ENCODE results near the gene NET1.

NET1 gene, protein sequence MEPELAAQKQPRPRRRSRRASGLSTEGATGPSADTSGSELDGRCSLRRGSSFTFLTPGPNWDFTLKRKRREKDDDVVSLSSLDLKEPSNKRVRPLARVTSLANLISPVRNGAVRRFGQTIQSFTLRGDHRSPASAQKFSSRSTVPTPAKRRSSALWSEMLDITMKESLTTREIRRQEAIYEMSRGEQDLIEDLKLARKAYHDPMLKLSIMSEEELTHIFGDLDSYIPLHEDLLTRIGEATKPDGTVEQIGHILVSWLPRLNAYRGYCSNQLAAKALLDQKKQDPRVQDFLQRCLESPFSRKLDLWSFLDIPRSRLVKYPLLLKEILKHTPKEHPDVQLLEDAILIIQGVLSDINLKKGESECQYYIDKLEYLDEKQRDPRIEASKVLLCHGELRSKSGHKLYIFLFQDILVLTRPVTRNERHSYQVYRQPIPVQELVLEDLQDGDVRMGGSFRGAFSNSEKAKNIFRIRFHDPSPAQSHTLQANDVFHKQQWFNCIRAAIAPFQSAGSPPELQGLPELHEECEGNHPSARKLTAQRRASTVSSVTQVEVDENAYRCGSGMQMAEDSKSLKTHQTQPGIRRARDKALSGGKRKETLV

DNA sequence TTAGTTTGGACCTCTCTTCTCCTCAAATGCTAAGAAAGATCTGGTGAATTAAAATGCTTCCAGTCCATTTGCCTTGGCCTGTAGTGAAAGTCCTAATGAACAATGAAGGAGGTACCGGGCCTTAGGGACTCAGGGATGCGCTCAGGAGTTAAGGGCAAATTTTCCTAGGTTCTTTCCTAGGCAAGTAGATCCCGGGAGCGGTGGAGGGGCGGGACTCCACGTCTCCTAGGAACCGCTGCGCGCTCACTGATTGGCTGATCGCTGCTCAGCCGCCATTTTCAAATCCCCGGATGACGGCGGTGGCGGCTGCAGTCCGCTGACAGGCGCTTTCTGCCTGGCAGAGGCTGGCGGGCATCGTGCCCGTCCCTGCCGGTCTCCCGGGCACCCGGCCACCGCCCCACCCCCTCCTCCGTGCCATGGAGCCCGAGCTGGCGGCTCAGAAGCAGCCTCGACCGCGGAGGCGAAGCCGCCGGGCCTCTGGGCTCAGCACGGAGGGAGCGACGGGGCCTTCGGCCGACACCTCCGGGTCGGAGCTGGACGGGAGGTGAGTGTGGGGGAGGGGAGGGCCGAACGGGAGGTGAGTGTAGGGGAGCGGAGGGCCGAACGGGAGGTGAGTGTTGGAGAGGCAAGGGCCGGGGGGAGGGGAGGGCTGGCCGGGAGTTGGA lies at the start of gene NET1:
Gene NET1 (plus strand): TSS at position 281 of the 665 bp plus-strand sequence. CDS start 136 bp downstream, at position 417.
- TF ChIP-seq RAD21 (IDR thresholded peaks at IDR 0.05; ENCODE audit: low read depth) (no peak), EP300 (IDR thresholded peaks at IDR 0.05; ENCODE audit: borderline replicate concordance) (no peak), CREB1 (IDR thresholded peaks at IDR 0.05; ENCODE audit: low read depth) (no peak), CEBPB (IDR thresholded peaks at IDR 0.05) (no peak), EGR1 (IDR thresholded peaks at IDR 0.05) (no peak), ZBTB7A (IDR thresholded peaks at IDR 0.05; ENCODE audit: low read depth) (no peak), YY1 (IDR thresholded peaks at IDR 0.05; ENCODE audit: low read depth) (peak; percentile 87), NFIC (IDR thresholded peaks at IDR 0.05) (peak; percentile 34; the same call in 1 of the 2 replicates), TCF12 (IDR thresholded peaks at IDR 0.05; ENCODE audit: low read depth) (no peak; the same call in 1 of the 2 replicates), TEAD4 (IDR thresholded peaks at IDR 0.05) (no peak), TAF1 (IDR thresholded peaks at IDR 0.05; ENCODE audit: low read depth) (peak; percentile 48), FOXM1 (IDR thresholded peaks at IDR 0.05; ENCODE audit: borderline replicate concordance, low read depth) (peak; percentile 43; the same call in 1 of the 2 replicates)
- TF ChIP-seq, protein P1, sequence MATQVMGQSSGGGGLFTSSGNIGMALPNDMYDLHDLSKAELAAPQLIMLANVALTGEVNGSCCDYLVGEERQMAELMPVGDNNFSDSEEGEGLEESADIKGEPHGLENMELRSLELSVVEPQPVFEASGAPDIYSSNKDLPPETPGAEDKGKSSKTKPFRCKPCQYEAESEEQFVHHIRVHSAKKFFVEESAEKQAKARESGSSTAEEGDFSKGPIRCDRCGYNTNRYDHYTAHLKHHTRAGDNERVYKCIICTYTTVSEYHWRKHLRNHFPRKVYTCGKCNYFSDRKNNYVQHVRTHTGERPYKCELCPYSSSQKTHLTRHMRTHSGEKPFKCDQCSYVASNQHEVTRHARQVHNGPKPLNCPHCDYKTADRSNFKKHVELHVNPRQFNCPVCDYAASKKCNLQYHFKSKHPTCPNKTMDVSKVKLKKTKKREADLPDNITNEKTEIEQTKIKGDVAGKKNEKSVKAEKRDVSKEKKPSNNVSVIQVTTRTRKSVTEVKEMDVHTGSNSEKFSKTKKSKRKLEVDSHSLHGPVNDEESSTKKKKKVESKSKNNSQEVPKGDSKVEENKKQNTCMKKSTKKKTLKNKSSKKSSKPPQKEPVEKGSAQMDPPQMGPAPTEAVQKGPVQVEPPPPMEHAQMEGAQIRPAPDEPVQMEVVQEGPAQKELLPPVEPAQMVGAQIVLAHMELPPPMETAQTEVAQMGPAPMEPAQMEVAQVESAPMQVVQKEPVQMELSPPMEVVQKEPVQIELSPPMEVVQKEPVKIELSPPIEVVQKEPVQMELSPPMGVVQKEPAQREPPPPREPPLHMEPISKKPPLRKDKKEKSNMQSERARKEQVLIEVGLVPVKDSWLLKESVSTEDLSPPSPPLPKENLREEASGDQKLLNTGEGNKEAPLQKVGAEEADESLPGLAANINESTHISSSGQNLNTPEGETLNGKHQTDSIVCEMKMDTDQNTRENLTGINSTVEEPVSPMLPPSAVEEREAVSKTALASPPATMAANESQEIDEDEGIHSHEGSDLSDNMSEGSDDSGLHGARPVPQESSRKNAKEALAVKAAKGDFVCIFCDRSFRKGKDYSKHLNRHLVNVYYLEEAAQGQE (IDR thresholded peaks at IDR 0.05; ENCODE audit: low read depth): no peak
- TF ChIP-seq, protein P2, sequence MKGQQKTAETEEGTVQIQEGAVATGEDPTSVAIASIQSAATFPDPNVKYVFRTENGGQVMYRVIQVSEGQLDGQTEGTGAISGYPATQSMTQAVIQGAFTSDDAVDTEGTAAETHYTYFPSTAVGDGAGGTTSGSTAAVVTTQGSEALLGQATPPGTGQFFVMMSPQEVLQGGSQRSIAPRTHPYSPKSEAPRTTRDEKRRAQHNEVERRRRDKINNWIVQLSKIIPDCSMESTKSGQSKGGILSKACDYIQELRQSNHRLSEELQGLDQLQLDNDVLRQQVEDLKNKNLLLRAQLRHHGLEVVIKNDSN (IDR thresholded peaks at IDR 0.05): no peak
- TF ChIP-seq, protein P3, sequence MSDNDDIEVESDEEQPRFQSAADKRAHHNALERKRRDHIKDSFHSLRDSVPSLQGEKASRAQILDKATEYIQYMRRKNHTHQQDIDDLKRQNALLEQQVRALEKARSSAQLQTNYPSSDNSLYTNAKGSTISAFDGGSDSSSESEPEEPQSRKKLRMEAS (IDR thresholded peaks at IDR 0.05): no peak

DNA sequence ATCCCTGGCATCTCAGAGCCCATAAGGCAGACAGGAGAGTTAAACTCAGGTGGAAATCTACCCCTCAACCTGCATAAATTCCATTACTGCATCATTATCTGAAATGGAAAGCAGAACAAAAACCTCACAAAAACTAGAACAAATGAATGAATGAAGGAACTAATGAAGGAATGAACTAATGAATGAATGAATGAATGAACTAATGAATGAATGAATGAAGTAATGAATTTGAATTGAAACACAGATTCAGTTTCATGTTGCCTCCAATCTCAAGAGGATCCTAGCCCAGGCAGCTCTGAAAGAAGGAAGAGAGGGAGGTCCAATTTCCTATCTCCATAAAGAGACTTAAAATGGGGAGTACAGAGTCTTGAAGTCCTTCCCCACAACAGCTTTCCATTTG lies 49.5 kb upstream of the NET1 start:
- TF ChIP-seq EGR1 (IDR thresholded peaks at IDR 0.05) (no peak), TCF12 (IDR thresholded peaks at IDR 0.05; ENCODE audit: low read depth) (no peak), TEAD4 (IDR thresholded peaks at IDR 0.05) (no peak), ZBTB7A (IDR thresholded peaks at IDR 0.05; ENCODE audit: low read depth) (no peak), FOXM1 (IDR thresholded peaks at IDR 0.05; ENCODE audit: borderline replicate concordance, low read depth) (no peak), YY1 (IDR thresholded peaks at IDR 0.05; ENCODE audit: low read depth) (no peak), EP300 (IDR thresholded peaks at IDR 0.05; ENCODE audit: borderline replicate concordance) (no peak)
- TF ChIP-seq, protein P1 (IDR thresholded peaks at IDR 0.05; ENCODE audit: low read depth): no peak

DNA sequence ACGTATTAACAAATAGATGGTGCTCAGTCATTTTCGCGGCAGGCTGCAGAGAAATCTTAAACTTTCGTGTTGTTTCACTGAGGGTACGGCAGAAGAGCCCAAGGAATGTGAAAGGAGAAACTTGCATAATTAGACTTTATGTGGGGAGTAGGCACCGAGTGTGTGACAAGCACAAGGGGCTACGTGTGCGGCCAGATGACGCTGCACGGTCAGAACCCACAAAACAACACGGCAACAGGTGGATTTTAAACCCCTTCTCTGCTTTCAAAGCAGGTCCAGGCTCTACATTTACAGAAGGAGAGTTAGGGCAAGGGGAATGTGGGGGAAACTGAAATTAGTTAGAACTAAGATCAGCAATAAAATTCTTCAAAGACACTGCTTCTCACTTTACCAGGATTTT lies 48.0 kb upstream of the NET1 start:
- TF ChIP-seq ZBTB7A (IDR thresholded peaks at IDR 0.05; ENCODE audit: low read depth) (no peak), YY1 (IDR thresholded peaks at IDR 0.05; ENCODE audit: low read depth) (no peak), TAF1 (IDR thresholded peaks at IDR 0.05; ENCODE audit: low read depth) (no peak), EP300 (IDR thresholded peaks at IDR 0.05; ENCODE audit: borderline replicate concordance) (no peak), EGR1 (IDR thresholded peaks at IDR 0.05) (no peak), NFIC (IDR thresholded peaks at IDR 0.05) (no peak), CREB1 (IDR thresholded peaks at IDR 0.05; ENCODE audit: low read depth) (no peak), FOXM1 (IDR thresholded peaks at IDR 0.05; ENCODE audit: borderline replicate concordance, low read depth) (no peak)
- TF ChIP-seq, protein P2 (IDR thresholded peaks at IDR 0.05): no peak
- TF ChIP-seq, protein P1 (IDR thresholded peaks at IDR 0.05; ENCODE audit: low read depth): no peak
- TF ChIP-seq, protein P3 (IDR thresholded peaks at IDR 0.05): no peak
